DOHH2 (cell line): Measurements from ENCODE around the gene MGME1.

ENCODE experiments used
- H3F3A ChIP-seq: fragments of 200-600 bp; sonication (generic), shearing (Covaris generic); 2 replicates; pipeline ENCODE4 v1.6.0; 2016; ENCODE audit warnings: antibody characterized with exemption, mild to moderate bottlenecking; ENCODE audit not compliant: control insufficient read depth, insufficient read depth
- H3K27ac ChIP-seq: fragments of 200-600 bp; sonication (generic); 2 replicates; pipeline ENCODE4 v1.5.1; 2014; ENCODE audit warnings: low read depth, mild to moderate bottlenecking, low read length, moderate library complexity
- H3K27me3 ChIP-seq: fragments of 200-600 bp; sonication (generic); 2 replicates; pipeline ENCODE4 v1.6.1; 2014; ENCODE audit warnings: mild to moderate bottlenecking, low read length, mixed read lengths; ENCODE audit not compliant: control insufficient read depth
- H3K36me3 ChIP-seq: fragments of 200-600 bp; sonication (generic); 2 replicates; pipeline ENCODE4 v1.6.1; 2014; ENCODE audit warnings: mild to moderate bottlenecking, low read length, moderate library complexity, mixed read lengths; ENCODE audit not compliant: control insufficient read depth
- H3K4me1 ChIP-seq: fragments of 200-600 bp; sonication (generic); 2 replicates; pipeline ENCODE4 v1.6.1; 2014; ENCODE audit warnings: mild to moderate bottlenecking, low read length, mixed read lengths; ENCODE audit not compliant: control insufficient read depth
- H3K4me2 ChIP-seq: fragments of 200-600 bp; sonication (generic); 2 replicates; pipeline ENCODE4 v1.6.0; 2014; ENCODE audit warnings: mild to moderate bottlenecking, low read length, moderate library complexity
- H3K4me3 ChIP-seq: fragments of 200-600 bp; sonication (generic); 2 replicates; pipeline ENCODE4 v1.5.1; 2014; ENCODE audit warnings: mild to moderate bottlenecking, low read length, mixed read lengths
- H3K79me2 ChIP-seq: fragments of 200-600 bp; sonication (generic); 2 replicates; pipeline ENCODE4 v1.6.1; 2014; ENCODE audit warnings: mild to moderate bottlenecking, low read length, mixed read lengths; ENCODE audit not compliant: control insufficient read depth
- H3K9me2 ChIP-seq: fragments of 200-600 bp; sonication (generic); replicated peaks from 2 replicates; pipeline ENCODE4 v1.6.1; 2014; ENCODE audit warnings: mild to moderate bottlenecking, low read length, mixed read lengths; ENCODE audit not compliant: control insufficient read depth
- H3K9me3 ChIP-seq: fragments of 200-600 bp; sonication (generic); 2 replicates; pipeline ENCODE4 v1.6.1; 2014; ENCODE audit warnings: antibody characterized with exemption, low read length, mixed read lengths; ENCODE audit not compliant: control insufficient read depth, insufficient read depth
- H4K20me1 ChIP-seq: fragments of 200-600 bp; sonication (generic); 2 replicates; pipeline ENCODE4 v1.6.0; 2014; ENCODE audit warnings: low read depth, mild to moderate bottlenecking, antibody characterized with exemption, low read length, moderate library complexity; ENCODE audit not compliant: control insufficient read depth, insufficient read depth
- CTCF ChIP-seq: fragments of 200-600 bp; sonication (generic); IDR thresholded peaks from one replicate; pipeline ENCODE4 v1.5.1; 2014; ENCODE audit warnings: antibody characterized with exemption, mild to moderate bottlenecking, low read depth, low read length; ENCODE audit not compliant: poor library complexity, severe bottlenecking
- EZH2phosphoT487 ChIP-seq: fragments of 200-600 bp; sonication (generic); IDR thresholded peaks from 2 replicates; pipeline ENCODE4 v1.6.1; 2017; ENCODE audit warnings: borderline replicate concordance, mild to moderate bottlenecking, antibody characterized with exemption, low read length, moderate library complexity, mixed read lengths

The MGME1 gene

GRCh38 chr20:17965042-17965697 is 3.6 kb upstream of the MGME1 start:
- TF ChIP-seq CTCF (no peak), EZH2phosphoT487 (no peak)
- Histone ChIP-seq H3K4me2 (peak overlapping the region; percentile 93), H4K20me1 (peaks cover 46% of the 10 kb centered on the region), H3K27ac (peak overlapping the region; percentile 86), H3F3A (peaks cover 74% of the 10 kb centered on the region), H3K9me2 (no peaks in the 10 kb centered on the region), H3K27me3 (no peaks in the 10 kb centered on the region), H3K4me3 (peak overlapping the region; percentile 86), H3K79me2 (peaks cover 98% of the 10 kb centered on the region), H3K36me3 (peaks cover 89% of the 10 kb centered on the region), H3K9me3 (no peaks in the 10 kb centered on the region), H3K4me1 (peaks cover 59% of the 10 kb centered on the region)

GRCh38 chr20:17966432-17967310 is 2.1 kb upstream of the MGME1 start:
- H3K4me2 ChIP-seq: peak overlapping the region; percentile 93
- H3K9me2 ChIP-seq: no peaks in the 10 kb centered on the region
- no peaks in the 10 kb centered on the region for H3K9me3 ChIP-seq
- H3K4me3 ChIP-seq: peak overlapping the region; percentile 86
- H3K27me3 ChIP-seq: no peaks in the 10 kb centered on the region
- H3K4me1 ChIP-seq: peaks cover 44% of the 10 kb centered on the region
- peaks cover 89% of the 10 kb centered on the region for H3K36me3 ChIP-seq
- H4K20me1 ChIP-seq: peaks cover 42% of the 10 kb centered on the region
- peak overlapping the region; percentile 86 for H3K27ac ChIP-seq
- H3K79me2 ChIP-seq: peaks cover 98% of the 10 kb centered on the region
- peak; percentile 27 for TF ChIP-seq CTCF
- TF ChIP-seq EZH2phosphoT487: no peak
- H3F3A ChIP-seq: peaks cover 64% of the 10 kb centered on the region

- peaks cover 39% of the 10 kb centered on the region for H4K20me1 ChIP-seq
- H3K36me3 ChIP-seq: peaks cover 91% of the 10 kb centered on the region
These were observed 1.1 kb upstream of the MGME1 start for GRCh38 chr20:17967521-17968365.

More at GRCh38 chr20:17967521-17968365, 1.1 kb upstream of the MGME1 start:
- Histone ChIP-seq H3K4me1 (peaks cover 36% of the 10 kb centered on the region), H3K27me3 (no peaks in the 10 kb centered on the region), H3F3A (peaks cover 65% of the 10 kb centered on the region), H3K4me3 (peak overlapping the region; percentile 86), H3K9me2 (no peaks in the 10 kb centered on the region), H3K27ac (peak overlapping the region; percentile 86), H3K9me3 (no peaks in the 10 kb centered on the region), H3K4me2 (peak overlapping the region; percentile 93), H3K79me2 (peaks cover 98% of the 10 kb centered on the region)
- TF ChIP-seq CTCF: no peak
- TF ChIP-seq EZH2phosphoT487: no peak
